ENCODE measurements around the gene PTPRK.

DNA sequence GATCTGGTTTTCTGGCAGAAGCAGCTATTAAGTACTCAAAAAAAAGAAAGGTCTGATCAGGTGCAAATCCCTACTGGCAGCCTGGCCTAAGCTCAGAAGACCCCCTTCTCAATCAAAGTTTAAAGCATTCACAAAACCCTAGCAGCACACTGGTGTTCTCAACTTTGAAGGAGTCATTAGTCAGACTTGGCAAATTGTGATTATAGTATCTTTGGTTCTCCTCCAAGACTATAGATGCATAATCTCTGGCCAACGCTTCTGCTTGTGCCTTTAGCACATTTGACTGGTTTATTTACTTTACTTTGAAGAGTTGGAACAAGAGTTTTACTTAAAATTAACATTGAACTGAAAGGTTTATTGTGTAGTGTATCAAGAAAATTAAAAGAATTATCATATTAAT, 248.9 kb downstream of the PTPRK start:
- TF ChIP-seq, protein P1, sequence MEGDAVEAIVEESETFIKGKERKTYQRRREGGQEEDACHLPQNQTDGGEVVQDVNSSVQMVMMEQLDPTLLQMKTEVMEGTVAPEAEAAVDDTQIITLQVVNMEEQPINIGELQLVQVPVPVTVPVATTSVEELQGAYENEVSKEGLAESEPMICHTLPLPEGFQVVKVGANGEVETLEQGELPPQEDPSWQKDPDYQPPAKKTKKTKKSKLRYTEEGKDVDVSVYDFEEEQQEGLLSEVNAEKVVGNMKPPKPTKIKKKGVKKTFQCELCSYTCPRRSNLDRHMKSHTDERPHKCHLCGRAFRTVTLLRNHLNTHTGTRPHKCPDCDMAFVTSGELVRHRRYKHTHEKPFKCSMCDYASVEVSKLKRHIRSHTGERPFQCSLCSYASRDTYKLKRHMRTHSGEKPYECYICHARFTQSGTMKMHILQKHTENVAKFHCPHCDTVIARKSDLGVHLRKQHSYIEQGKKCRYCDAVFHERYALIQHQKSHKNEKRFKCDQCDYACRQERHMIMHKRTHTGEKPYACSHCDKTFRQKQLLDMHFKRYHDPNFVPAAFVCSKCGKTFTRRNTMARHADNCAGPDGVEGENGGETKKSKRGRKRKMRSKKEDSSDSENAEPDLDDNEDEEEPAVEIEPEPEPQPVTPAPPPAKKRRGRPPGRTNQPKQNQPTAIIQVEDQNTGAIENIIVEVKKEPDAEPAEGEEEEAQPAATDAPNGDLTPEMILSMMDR (IDR thresholded peaks at IDR 0.05; ENCODE audit: low read depth, low read length, missing input control): no peak
- TF ChIP-seq, protein P2, sequence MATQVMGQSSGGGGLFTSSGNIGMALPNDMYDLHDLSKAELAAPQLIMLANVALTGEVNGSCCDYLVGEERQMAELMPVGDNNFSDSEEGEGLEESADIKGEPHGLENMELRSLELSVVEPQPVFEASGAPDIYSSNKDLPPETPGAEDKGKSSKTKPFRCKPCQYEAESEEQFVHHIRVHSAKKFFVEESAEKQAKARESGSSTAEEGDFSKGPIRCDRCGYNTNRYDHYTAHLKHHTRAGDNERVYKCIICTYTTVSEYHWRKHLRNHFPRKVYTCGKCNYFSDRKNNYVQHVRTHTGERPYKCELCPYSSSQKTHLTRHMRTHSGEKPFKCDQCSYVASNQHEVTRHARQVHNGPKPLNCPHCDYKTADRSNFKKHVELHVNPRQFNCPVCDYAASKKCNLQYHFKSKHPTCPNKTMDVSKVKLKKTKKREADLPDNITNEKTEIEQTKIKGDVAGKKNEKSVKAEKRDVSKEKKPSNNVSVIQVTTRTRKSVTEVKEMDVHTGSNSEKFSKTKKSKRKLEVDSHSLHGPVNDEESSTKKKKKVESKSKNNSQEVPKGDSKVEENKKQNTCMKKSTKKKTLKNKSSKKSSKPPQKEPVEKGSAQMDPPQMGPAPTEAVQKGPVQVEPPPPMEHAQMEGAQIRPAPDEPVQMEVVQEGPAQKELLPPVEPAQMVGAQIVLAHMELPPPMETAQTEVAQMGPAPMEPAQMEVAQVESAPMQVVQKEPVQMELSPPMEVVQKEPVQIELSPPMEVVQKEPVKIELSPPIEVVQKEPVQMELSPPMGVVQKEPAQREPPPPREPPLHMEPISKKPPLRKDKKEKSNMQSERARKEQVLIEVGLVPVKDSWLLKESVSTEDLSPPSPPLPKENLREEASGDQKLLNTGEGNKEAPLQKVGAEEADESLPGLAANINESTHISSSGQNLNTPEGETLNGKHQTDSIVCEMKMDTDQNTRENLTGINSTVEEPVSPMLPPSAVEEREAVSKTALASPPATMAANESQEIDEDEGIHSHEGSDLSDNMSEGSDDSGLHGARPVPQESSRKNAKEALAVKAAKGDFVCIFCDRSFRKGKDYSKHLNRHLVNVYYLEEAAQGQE (IDR thresholded peaks at IDR 0.05): no peak
- TF ChIP-seq TAF1 (conservative IDR thresholded peaks at IDR 0.05): no peak
- TF ChIP-seq YY1 (IDR thresholded peaks at IDR 0.05): no peak
- TF ChIP-seq GABPA (IDR thresholded peaks at IDR 0.05 in 1 of 2, conservative IDR thresholded peaks at IDR 0.05 in 1 of 2): no peak
- no peak for TF ChIP-seq NR2F2 (IDR thresholded peaks at IDR 0.05)
- TF ChIP-seq, protein P3, sequence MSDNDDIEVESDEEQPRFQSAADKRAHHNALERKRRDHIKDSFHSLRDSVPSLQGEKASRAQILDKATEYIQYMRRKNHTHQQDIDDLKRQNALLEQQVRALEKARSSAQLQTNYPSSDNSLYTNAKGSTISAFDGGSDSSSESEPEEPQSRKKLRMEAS (IDR thresholded peaks at IDR 0.05): no peak
- no peak for TF ChIP-seq SP1 (IDR thresholded peaks at IDR 0.05)
- TF ChIP-seq RAD21 (IDR thresholded peaks at IDR 0.05): no peak
- TF ChIP-seq, protein P4, sequence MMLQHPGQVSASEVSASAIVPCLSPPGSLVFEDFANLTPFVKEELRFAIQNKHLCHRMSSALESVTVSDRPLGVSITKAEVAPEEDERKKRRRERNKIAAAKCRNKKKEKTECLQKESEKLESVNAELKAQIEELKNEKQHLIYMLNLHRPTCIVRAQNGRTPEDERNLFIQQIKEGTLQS (IDR thresholded peaks at IDR 0.05): no peak

Data from liver (tissue), 3 donors.